T follicular helper cell (primary cell): Measurements from ENCODE around the gene EYA2.
"Not testable (repeated sequence)": the region's sequence is repeated elsewhere in the genome, so short reads cannot be mapped to it uniquely, and the experiment has no call there.

Source experiments
- DNase-seq: peaks from one replicate; pipeline ENCODE4 v3.0.0-alpha.2; 2020; ENCODE audit warnings: low read depth

Gene EYA2

DNA sequence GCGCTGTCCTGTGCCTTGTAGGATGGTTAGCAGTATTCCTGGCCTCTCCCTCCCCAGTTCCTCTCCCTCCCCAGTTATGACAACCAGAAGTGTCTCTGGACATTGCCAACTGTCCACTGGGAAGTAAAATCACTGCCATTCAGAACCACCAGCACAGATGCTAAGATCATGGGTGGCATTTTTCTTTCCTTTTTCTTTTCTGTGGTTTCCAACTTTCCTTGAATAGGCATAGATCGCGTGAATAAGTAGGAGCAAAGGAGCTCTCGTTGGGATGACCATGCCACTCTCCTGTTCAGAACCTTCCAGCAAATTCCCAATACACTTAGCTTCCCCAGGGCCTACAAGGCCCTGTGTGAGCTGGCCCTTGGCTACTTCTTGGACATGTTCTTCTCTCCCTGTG is 59.0 kb downstream of the EYA2 start:
- DNase-seq: no peak

DNA sequence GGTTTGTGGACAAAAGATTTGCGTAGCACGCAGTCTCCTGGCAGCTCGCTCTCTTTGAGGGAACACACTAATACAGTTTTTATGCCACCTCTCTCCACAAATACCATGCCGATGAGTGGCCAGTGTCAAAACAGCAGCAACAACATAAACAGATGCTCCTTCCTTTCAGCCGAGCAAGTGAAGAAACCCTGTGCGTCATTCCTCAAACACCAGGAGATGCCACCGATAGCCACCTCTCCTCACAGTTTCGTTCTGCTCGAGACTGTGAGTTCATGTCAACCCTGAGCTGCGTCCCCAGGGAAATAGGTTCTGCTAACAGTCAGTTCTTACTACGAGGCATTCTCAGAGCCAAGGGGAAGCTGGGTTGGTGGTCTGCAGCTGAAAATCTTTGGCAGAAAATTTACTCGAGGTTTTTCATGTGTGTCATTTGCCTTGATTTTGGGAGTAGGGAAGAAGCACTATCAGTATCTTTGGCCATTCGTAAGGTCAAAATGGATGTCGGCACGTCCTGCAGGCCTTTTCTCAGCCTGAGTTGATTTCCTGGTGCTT is 59.9 kb downstream of the EYA2 start:
- DNase-seq: no peak

GRCh38 chr20:46955601-46956556 is 61.2 kb downstream of the EYA2 start:
- no peak for DNase-seq

- DNase-seq: no peak
Measured at GRCh38 chr20:46959081-46959692, 64.5 kb downstream of the EYA2 start.

DNA sequence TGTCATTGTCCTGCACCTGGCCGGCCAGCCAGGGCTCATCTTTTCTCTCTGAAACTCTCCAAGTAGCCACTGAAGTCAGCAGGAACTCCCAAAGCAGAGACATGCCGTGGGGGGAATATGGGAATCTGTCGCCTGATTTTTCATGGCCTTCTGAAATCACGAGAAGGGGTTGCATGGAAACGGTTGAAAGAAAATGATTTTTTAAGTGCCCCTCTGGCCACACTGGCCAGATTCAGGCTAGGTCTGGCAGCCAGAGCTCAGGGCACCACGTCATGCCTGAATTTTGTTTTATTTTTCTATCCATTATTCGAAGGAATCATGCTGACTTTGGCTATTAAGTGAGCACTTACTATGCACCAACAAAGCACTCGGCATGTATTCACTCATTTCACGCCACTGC is 65.2 kb downstream of the EYA2 start:
- DNase-seq: no peak

GRCh38 chr20:46960536-46960935 is 65.9 kb downstream of the EYA2 start:
- DNase-seq: no peak

DNA sequence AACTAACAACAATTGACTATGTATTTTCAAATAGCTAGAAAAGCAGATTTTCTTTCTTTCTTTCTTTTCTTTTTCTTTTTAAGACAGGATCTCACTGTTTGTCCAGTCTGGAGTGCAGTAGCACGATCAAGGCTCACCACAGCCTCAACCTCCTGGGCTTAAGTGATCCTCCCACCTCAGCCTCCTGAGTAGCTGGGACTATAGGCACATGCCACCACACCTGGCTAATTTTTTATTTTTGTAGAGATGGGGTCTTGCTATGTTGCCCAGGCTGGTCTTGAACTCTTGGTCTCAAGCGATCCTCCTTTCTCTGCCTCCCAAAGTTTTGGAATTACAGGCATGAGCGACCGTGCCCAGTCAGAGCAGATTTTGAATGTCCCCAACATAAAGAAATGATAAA is 67.3 kb downstream of the EYA2 start:
- not testable (repeated sequence) for DNase-seq

DNA sequence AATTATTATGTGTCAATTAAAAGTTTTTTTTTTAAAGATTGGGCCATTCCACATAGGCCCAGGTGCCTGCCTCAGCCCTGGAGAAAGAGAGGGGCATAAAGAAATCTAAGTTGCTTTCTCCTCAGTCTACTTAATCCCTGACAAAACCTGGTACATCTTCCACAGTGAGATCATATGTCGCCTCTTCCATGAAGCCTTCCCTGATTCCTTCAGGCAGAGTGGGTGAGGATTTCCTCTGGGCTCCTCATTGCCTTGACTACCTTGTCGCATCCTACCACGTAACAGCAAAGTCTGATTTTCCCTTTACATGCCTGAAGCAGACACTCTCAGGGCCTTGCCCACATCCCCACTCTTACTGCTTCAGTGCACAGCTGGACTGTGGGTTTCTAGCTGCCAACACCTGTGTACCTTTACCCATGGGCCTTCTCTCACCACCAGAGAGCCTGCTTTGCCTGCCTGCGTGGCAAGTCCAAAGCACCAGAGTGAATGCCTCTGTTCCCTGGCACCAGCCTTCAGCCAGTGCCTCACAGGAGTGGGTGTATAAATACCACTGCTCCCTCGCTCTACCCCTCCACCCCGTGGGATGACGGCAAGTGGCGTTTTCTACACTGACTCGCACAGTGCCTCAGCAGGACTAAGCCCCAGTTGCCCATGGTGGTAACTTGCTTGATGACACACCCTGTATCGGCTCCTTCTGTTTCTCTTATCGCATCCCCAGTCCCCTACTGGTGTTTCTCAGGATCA is 68.0 kb downstream of the EYA2 start:
- no peak for DNase-seq

- DNase-seq: no peak
Measured at GRCh38 chr20:46963196-46963529, 68.5 kb downstream of the EYA2 start.

DNA sequence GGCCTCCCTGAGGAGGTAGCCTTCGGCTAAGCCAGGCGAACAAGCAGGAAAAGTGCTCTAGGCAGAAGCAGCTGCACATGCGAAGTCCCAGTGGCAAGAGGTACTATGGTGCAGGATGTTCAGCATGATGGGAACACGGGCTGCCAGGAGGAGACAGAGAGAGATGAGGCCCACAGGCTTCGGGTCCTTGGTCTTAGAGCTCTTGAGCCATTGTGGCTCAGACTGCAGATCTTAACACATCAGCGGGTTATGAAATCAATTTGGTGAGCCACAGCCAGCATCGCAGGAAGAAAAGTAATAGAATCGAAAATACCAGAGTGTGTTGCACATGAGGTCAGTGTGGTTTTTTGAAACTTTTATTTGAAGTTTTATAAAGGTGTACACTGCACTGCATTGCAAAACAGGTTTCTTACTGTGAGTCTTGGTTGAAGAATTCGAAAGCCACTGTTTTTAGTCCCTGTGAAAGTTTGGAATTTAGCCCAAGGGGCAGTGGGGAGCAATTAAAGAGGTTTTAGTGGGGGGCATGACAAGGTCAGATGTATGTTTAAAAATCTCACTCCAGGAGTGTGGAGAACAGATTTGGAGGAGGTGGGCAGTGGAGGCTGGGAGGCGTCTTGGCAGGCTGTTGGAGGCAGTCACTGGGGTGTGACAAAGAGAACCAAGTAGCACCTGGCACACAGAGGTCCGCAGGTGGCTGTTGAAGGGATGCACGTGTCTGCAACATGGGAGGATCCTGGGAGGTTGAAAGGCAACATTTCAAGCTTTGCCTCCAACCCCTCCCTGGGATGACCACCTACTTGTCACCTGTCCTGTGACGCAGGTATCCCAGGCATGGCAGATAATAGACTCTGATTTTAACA is 69.3 kb downstream of the EYA2 start:
- no peak for DNase-seq

DNA sequence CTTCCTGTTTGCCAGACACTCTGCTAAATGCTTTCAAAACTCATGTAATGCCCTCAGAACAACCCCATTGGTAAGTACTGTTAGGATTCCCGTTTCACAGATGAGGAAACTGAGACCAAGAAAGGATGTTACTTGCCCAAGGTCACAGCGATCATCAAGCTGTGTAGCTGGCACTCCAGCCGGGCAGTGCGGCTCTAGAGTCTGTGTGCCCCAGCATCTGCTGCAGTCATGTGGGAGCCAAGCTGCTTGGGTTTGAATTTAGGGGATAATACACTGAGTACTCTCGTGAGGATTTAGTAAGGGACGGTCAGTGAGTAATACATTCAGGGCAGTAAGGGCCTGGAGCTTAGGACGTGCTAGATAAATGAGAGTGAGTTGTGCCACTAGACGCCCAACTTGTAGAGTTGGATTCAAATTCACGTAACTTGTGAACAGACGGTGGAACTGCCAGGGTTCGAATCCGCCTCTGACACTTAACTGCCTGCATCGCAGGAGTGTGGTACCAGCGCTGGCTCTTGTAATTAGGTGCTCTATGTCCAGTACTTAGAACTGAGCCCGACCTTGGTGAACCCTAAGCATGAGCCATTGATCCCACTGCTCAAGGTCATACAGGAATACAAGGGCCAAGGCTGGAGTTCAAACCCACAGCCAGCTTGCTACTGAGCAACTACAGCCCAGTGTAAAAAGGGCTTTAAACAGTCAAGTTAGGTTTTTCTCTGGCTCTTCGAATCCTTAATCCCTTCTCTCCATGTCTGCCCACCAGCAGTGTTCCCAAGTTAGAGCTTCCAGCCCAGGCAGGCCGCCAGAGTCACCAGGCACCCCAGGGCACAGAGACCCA is 70.2 kb downstream of the EYA2 start:
- no peak for DNase-seq

DNA sequence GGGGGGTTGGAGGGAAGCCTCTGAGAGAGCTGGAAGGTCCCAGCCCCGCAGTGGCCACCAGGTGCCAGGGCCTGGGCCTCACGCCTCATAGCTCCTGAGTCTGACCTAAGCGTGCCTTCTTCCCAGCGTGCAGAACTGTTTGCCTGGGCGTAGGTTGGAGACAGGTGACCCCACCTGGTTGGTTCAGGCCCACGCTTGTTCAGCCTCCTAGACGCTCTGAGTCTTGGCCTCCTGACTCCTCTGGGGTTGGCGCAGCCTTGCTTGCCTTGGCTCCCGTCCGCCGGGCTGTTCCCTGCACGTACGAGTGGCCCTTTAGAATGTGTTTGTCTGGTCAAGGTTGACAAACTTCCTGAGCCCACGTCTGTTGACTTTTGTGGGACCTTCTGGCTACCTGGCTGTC is 70.8 kb downstream of the EYA2 start:
- DNase-seq: no peak

GRCh38 chr20:46967646-46968045 is 73.0 kb downstream of the EYA2 start:
- DNase-seq: no peak

DNA sequence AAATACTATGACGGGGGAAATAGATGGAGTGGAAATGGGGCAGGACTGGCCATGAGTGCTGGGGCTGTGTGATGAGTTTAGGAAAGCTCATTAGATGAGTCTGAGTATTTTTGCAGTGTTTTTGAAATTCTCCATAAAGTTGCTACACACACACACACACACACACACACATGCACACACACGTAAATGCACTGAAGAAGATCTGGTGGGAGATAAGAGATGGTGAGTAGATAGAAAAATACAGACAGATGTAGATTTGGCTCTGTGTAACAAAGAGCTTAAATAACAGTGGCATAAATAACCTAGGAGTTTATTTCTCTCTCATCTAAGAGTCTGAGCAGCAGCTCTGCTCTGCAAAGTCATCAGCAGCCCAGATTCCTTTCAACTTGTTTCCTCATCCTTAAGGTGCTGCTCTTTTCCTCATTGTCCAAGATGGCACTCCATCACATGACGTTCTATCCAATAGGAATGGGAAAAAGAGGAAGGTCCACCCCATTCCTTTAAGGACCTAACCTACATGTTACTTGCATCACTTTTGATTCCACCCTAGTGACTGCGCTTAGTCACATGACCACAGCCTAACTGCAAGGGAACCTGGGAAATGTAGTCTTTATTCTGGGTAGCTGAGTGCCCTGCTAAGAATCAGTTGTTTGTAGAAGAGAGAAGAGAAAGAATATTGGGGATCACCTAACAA is 76.4 kb downstream of the EYA2 start:
- DNase-seq: no peak

- DNase-seq: no peak
Measured at GRCh38 chr20:46973766-46974165, 79.1 kb downstream of the EYA2 start.

DNA sequence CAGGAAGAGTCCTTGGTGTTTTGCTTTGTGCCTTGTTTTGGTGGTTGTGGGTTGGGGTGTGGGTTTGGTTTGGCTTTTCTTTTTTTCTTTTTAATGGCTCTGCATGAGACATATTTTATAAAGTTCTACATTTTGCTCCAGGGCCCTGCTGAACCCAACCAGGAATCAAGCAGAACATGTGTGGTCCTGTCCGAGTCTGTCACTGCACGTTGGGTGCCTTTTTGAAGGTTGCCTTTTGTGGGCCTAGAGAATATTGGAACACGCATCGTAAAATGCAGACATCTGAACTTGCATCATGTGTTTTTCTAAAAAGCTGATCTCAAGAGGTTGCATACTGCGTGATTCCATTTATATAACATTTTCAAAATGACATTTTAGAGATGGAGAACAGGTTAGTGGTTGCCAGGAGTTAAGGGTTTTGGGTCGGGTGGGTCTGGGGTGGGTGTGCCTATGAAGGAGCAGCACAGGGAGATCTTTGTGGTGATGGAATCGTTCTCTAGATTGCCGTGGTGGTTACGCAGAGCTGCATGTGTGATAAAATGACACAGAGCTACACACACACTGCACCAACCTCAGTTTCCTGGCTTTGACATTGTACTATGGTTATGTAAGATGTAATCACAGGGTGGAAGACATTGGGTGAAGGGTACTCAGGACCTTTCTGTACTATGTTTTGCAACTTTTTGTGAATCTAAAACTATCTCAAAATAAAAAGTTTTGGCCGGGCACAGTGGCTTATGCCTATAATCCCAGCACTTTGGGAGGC is 80.2 kb downstream of the EYA2 start:
- DNase-seq: no peak

GRCh38 chr20:46975976-46976375 is 81.3 kb downstream of the EYA2 start:
- DNase-seq: no peak

- DNase-seq: no peak
Measured at GRCh38 chr20:46977204-46977603, 82.6 kb downstream of the EYA2 start.

GRCh38 chr20:46977909-46978588 is 83.4 kb downstream of the EYA2 start:
- no peak for DNase-seq
